GM20000 (cell line): ENCODE data around the gene CAPZB.
A peak's percentile ranks its signal among the peaks of the same experiment; 100 is the strongest.

Source experiments
- DNase-seq: peaks from one replicate; pipeline ENCODE4 v3.0.0; 2012; ENCODE audit warnings: low spot score
- CTCF ChIP-seq: IDR thresholded peaks from 2 replicates; pipeline ENCODE4 v1.5.1; 2012; ENCODE audit warnings: mild to moderate bottlenecking, control low read depth; ENCODE audit errors: extremely low read depth, missing control alignments

Gene CAPZB

GRCh38 chr1:19313636-19313959 is 171.7 kb downstream of the CAPZB start:
- DNase-seq, result no peak
- no peak for TF ChIP-seq CTCF

DNA sequence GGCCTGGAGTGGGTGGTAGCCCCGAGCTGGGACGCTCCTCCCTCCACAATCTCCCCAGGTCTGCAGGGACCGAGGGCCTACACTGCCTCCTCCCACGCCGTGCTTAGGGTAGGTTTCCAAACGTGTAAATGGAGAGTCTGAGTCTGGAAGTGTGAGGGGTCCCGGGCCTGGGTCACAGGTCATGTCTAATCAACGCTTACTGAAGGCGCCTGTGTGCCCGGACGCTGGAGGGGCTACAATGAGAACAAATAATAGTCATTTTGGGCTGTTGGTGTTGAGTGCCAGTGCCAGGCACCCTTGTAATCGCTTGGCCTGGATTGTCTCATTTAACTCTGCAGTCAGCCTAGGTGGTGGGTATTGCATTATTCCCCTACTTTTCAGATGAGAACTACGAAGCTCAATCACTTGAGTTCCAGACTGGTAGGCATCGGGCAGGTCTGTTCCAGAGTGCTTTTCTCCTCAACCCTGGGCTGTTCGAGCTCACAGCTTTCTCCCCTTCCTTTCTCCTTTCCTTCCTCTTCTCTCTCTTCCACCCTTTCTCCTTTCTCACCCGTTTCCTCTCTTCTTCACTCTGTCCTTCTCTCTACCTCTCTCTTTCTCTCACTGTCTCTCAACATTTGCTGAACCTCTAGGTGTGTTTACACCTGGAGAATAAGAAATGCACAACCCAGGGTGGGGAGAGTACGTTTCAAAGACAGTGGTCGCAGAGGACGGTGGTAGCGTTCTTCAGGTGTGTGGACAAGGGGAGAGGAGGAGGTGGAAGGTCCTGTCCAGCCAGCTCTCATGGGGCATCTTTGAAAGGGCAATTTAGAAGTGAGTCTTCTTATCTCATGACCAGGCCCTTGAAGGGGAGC is 172.3 kb downstream of the CAPZB start:
- no peak for TF ChIP-seq CTCF
- DNase-seq, result peak; percentile 60

DNA sequence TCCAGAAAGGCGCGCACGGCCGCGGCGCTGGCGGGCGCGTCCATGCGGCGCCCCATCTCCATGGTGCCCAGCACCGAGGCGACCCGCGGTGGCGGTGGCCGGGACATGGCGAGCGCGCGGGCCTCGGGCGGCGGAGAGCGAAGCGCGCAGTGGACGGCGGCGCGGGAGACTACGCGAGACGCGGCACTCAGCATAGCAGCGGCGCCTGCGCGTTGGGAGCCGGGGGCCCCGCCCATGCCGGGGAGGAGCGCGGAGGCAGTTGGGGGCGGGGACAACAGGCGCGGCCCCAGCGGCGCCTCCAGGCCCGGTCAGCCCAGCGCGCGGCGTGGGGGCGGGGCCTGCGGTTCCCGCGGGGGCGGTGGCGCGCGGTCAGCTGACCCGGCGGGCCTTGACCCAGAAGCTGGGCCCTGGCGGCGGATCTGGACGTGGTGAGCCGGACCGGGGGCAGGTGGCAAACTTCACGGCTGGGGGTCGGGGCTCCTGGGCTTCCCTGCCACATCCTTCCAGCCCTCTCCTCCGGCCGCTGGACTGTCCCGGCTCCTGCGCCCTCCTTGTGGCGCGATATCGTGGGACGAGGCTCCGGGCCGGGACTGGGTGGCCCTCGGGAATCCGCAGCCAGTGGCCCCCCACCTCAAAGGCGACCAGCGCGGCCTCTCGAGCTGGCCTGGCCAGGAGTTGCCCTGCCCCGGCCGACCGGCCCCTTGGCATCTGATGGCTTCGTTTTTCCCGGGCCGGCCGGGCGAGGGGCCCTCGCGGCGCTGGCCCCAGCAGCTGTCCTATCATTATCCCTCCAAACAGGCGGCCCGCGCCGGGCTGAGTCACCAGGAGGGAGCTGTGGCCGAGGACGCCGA is 173.2 kb downstream of the CAPZB start, which contains the start of the genes AKR7A2 and SLC66A1:
Gene AKR7A2 (minus strand): TSS at position 214 of the 851 bp plus-strand sequence. CDS start 20 bp downstream, at position 194.
Gene SLC66A1 (plus strand): TSS at position 396 of the 851 bp plus-strand sequence. CDS start 5,352 bp downstream, outside the sequence.
- no peak for TF ChIP-seq CTCF
- DNase-seq, result peak; percentile 100

DNA sequence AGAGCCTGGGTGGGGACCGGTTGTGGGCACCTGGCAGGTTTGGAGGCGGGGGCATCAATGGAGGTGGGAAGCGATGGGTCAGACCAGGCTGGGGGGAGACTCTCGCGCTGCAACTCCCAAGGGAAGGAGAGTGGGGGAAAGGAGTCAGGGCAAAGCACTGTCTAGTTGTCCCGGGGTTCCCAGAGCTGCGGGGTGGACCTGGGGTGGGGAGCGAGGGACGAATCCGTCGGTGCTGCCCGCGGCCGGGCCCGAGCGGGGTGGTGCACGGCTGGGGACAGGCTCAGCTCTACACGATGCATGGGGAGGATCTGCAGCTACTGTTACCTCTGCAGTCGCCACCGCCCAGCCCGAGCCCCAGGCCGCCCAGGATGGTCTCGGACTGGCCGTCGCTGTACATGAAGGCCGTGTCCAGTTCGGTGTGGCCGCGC is 173.8 kb downstream of the CAPZB start:
- DNase-seq, result peak; percentile 31
- TF ChIP-seq CTCF, result no peak

- DNase-seq, result peak; percentile 14
- no peak for TF ChIP-seq CTCF
These were observed 174.4 kb downstream of the CAPZB start for GRCh38 chr1:19310720-19311502.

DNA sequence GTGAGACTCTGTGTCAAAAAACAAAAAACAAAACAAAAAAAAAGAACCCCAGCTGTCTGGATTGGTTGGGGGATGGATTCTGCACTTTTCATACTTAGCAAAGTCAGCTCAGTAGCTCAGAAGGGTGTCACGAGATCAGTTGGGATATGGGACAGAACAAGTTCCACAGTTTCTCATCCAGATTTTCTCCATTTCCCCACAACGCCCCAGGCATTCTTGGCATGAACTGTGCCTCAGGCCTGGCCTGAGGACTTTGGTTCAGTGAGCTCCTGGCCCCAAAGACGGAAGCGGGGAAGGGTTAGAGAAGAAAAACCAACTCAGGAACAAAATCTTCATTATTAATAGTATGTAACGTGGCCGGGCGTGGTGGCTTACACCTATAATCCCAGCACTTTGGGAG is 175.3 kb downstream of the CAPZB start:
- DNase-seq, result no peak

More for the DNA sequence above, 175.3 kb downstream of the CAPZB start:
- TF ChIP-seq CTCF, result no peak
